CD8-positive, alpha-beta memory T cell (primary cell): ENCODE data around the gene ENOSF1. TPM values are rescaled to one million over a fixed set of nuclear protein-coding genes. Genes with fewer than 3 reads are reported as not detected.

Experiments
- CTCF ChIA-PET: fragments of 350-600 bp; sonication (Branson Sonifier 250); formaldehyde crosslinking; loops from one replicate; lab custom pipeline; 2021; ENCODE audit warnings: antibody characterized with exemption; lab: Charles Lee
- POLR2A ChIA-PET: fragments of 350-600 bp; sonication (Branson Sonifier 250); formaldehyde crosslinking; loops from one replicate; lab custom pipeline; 2021; ENCODE audit warnings: antibody characterized with exemption; lab: Charles Lee
- DNase-seq, 5 donors: peaks; one replicate each; pipeline versions ENCODE4 v3.0.0 to v3.0.0-alpha.2; 2020 to 2022; ENCODE audit warnings: mixed read lengths in 1 of 5
- H3K27ac ChIP-seq: one replicate; pipeline ENCODE4 v1.7.0; 2013; ENCODE audit warnings: low read depth, mild to moderate bottlenecking, low read length, moderate library complexity
- H3K27me3 ChIP-seq: 2 replicates; pipeline ENCODE4 v1.7.0; 2013; ENCODE audit warnings: low read length, mild to moderate bottlenecking; ENCODE audit not compliant: insufficient read depth, poor library complexity, severe bottlenecking
- H3K36me3 ChIP-seq: 2 replicates; pipeline ENCODE4 v1.7.0; 2013; ENCODE audit warnings: mild to moderate bottlenecking, low read length, moderate library complexity; ENCODE audit not compliant: insufficient read depth
- H3K4me1 ChIP-seq: 2 replicates; pipeline ENCODE4 v1.7.0; 2013; ENCODE audit warnings: mild to moderate bottlenecking, low read length, moderate library complexity; ENCODE audit not compliant: insufficient read depth
- H3K4me3 ChIP-seq: 2 replicates; pipeline ENCODE4 v1.7.0; 2013; ENCODE audit warnings: mild to moderate bottlenecking, low read length
- H3K9me3 ChIP-seq: 2 replicates; pipeline ENCODE4 v1.7.0; 2013; ENCODE audit warnings: mild to moderate bottlenecking, low read length
- H3K27ac Mint-ChIP-seq, 8 donors: one replicate each; pipeline ENCODE4 v1.8.0; 2020 to 2021; ENCODE audit warnings: mixed read lengths in 8 of 8, mild to moderate bottlenecking in 6 of 8, inconsistent platforms in 3 of 8, moderate library complexity in 3 of 8
- H3K27me3 Mint-ChIP-seq, 2 donors: one replicate each; pipeline ENCODE4 v1.8.0; 2020 to 2021; ENCODE audit warnings: mixed read lengths in 2 of 2, mild to moderate bottlenecking in 1 of 2, moderate library complexity in 1 of 2
- H3K36me3 Mint-ChIP-seq, 3 donors: one replicate each; pipeline ENCODE4 v1.8.0; 2020 to 2021; ENCODE audit warnings: mixed read lengths in 3 of 3, inconsistent platforms in 1 of 3, mild to moderate bottlenecking in 1 of 3
- H3K4me1 Mint-ChIP-seq, 3 donors: one replicate each; pipeline ENCODE4 v1.8.0; 2020 to 2021; ENCODE audit warnings: mixed read lengths in 3 of 3, inconsistent platforms in 1 of 3, mild to moderate bottlenecking in 1 of 3
- H3K4me3 Mint-ChIP-seq, 7 donors: one replicate each; pipeline ENCODE4 v1.8.0; 2020 to 2021; ENCODE audit warnings: mixed read lengths in 7 of 7, mild to moderate bottlenecking in 6 of 7, moderate library complexity in 4 of 7, inconsistent platforms in 2 of 7
- H3K9me3 Mint-ChIP-seq, 5 donors: one replicate each; pipeline ENCODE4 v1.8.0; 2020 to 2022; ENCODE audit warnings: mixed read lengths in 5 of 5, mild to moderate bottlenecking in 3 of 5, moderate library complexity in 2 of 5, inconsistent platforms in 1 of 5
- polyA plus RNA-seq: library from polyadenylated mRNA; unstranded; fragments of 300-500 nt; fragmentation: Illumina TruSeq; gene quantifications from one replicate; pipeline ENCODE4 v1.2.3, GENCODE V29; 2021
- total RNA-seq, 2 experiments: library from RNA; stranded (reverse); gene quantifications; one replicate each; pipeline ENCODE4 v1.2.3, GENCODE V29; 2021

ENOSF1 gene
- total and polyA plus RNA-seq, 3 experiments from 2014 or later = 13.2 to 50.8 (median 45.9) TPM

- CTCF ChIA-PET = no interaction called here
- POLR2A ChIA-PET = no interaction called here
- Histone ChIP-seq H3K4me1 (peaks cover 12% of the 10 kb centered on the region), H3K4me3 (no peak overlapping the region), H3K9me3 (no peaks in the 10 kb centered on the region), H3K27me3 (no peaks in the 10 kb centered on the region), H3K27ac (no peak overlapping the region), H3K36me3 (peaks cover 13% of the 10 kb centered on the region)
- DNase-seq = no peak
- Mint-ChIP-seq H3K9me3 (no peaks in the 10 kb centered on the region), H3K27me3 (no peaks in the 10 kb centered on the region), H3K4me1 (peaks cover 10 to 14% (median 13%) of the 10 kb centered on the region in 3 donors), H3K27ac (peak overlapping the region in 1 of 8 donors; percentile 35), H3K36me3 (peaks cover 4 to 84% (median 18%) of the 10 kb centered on the region in 3 donors), H3K4me3 (no peak overlapping the region)
Observed at GRCh38 chr18:677951-678381, 34.5 kb downstream of the ENOSF1 start.

GRCh38 chr18:677145-677544, 35.3 kb downstream of the ENOSF1 start:
- H3K36me3 Mint-ChIP-seq = peaks cover 4 to 86% (median 19%) of the 10 kb centered on the region in 3 donors
- H3K27me3 Mint-ChIP-seq = no peaks in the 10 kb centered on the region

GRCh38 chr18:676736-677135, 35.7 kb downstream of the ENOSF1 start:
- no peak for DNase-seq
- POLR2A ChIA-PET = no interaction called here
- Mint-ChIP-seq H3K36me3 (peaks cover 3 to 84% (median 18%) of the 10 kb centered on the region in 3 donors), H3K4me3 (no peak overlapping the region), H3K27me3 (no peaks in the 10 kb centered on the region), H3K4me1 (peaks cover 3 to 5% (median 4%) of the 10 kb centered on the region in 3 donors), H3K27ac (peak overlapping the region in 3 of 8 donors; percentile 4 to 51 (median 51)), H3K9me3 (no peaks in the 10 kb centered on the region)
- Histone ChIP-seq H3K4me3 (no peak overlapping the region), H3K9me3 (no peaks in the 10 kb centered on the region), H3K36me3 (peaks cover 13% of the 10 kb centered on the region), H3K27me3 (no peaks in the 10 kb centered on the region), H3K27ac (no peak overlapping the region), H3K4me1 (peaks cover 4% of the 10 kb centered on the region)
- CTCF ChIA-PET = no interaction called here

More at GRCh38 chr18:677145-677544, 35.3 kb downstream of the ENOSF1 start:
- Mint-ChIP-seq H3K27ac (peak overlapping the region in 3 of 8 donors; percentile 4 to 87 (median 50)), H3K9me3 (no peaks in the 10 kb centered on the region), H3K4me3 (no peak overlapping the region), H3K4me1 (peaks cover 7 to 9% (median 8%) of the 10 kb centered on the region in 3 donors)
- POLR2A ChIA-PET = no interaction called here
- no peaks in the 10 kb centered on the region for H3K9me3 ChIP-seq
- peaks cover 8% of the 10 kb centered on the region for H3K4me1 ChIP-seq
- peaks cover 13% of the 10 kb centered on the region for H3K36me3 ChIP-seq
- no peak overlapping the region for H3K27ac ChIP-seq
- CTCF ChIA-PET = no interaction called here
- no peaks in the 10 kb centered on the region for H3K27me3 ChIP-seq
- DNase-seq = no peak
- no peak overlapping the region for H3K4me3 ChIP-seq

- Mint-ChIP-seq H3K4me3 (no peak overlapping the region), H3K27ac (peak overlapping the region in 2 of 8 donors; percentile 30 to 58), H3K36me3 (peaks cover 0 to 83% (median 18%) of the 10 kb centered on the region in 3 donors), H3K27me3 (no peaks in the 10 kb centered on the region), H3K4me1 (no peaks in the 10 kb centered on the region), H3K9me3 (no peaks in the 10 kb centered on the region)
- no peak for DNase-seq
- CTCF ChIA-PET = no interaction called here
- Histone ChIP-seq H3K9me3 (no peaks in the 10 kb centered on the region), H3K36me3 (peaks cover 13% of the 10 kb centered on the region), H3K4me1 (no peaks in the 10 kb centered on the region), H3K4me3 (no peak overlapping the region), H3K27me3 (no peaks in the 10 kb centered on the region), H3K27ac (no peak overlapping the region)
- POLR2A ChIA-PET = no interaction called here
Observed at GRCh38 chr18:676069-676468, 36.4 kb downstream of the ENOSF1 start.

- Histone ChIP-seq H3K27ac (no peak overlapping the region), H3K27me3 (no peaks in the 10 kb centered on the region), H3K4me3 (no peak overlapping the region), H3K4me1 (no peaks in the 10 kb centered on the region), H3K36me3 (peaks cover 13% of the 10 kb centered on the region), H3K9me3 (no peaks in the 10 kb centered on the region)
- H3K4me1 Mint-ChIP-seq = no peaks in the 10 kb centered on the region
- peak overlapping the region in 3 of 8 donors; percentile 42 to 55 (median 47) for H3K27ac Mint-ChIP-seq
- CTCF ChIA-PET = no interaction called here
- H3K4me3 Mint-ChIP-seq = no peak overlapping the region
- peaks cover 0 to 86% (median 23%) of the 10 kb centered on the region in 3 donors for H3K36me3 Mint-ChIP-seq
- H3K27me3 Mint-ChIP-seq = no peaks in the 10 kb centered on the region
- no peaks in the 10 kb centered on the region for H3K9me3 Mint-ChIP-seq
- POLR2A ChIA-PET = no interaction called here
- no peak for DNase-seq
Observed at GRCh38 chr18:675307-675706, 37.1 kb downstream of the ENOSF1 start.

- Histone ChIP-seq H3K27ac (no peak overlapping the region), H3K27me3 (no peaks in the 10 kb centered on the region), H3K4me3 (no peak overlapping the region), H3K4me1 (no peaks in the 10 kb centered on the region), H3K36me3 (peaks cover 7% of the 10 kb centered on the region), H3K9me3 (no peaks in the 10 kb centered on the region)
- H3K9me3 Mint-ChIP-seq = no peaks in the 10 kb centered on the region
- CTCF ChIA-PET = interaction anchor here (1.6 kb wide), 1 partner anchor 166 kb away, joined by 4 read pairs; no protein-coding TSS in a partner anchor
- no peaks in the 10 kb centered on the region for H3K27me3 Mint-ChIP-seq
- DNase-seq = no peak
- H3K36me3 Mint-ChIP-seq = peaks cover 0 to 83% (median 25%) of the 10 kb centered on the region in 3 donors
- no peak overlapping the region for H3K4me3 Mint-ChIP-seq
- H3K27ac Mint-ChIP-seq = peak overlapping the region in 1 of 8 donors; percentile 5
- POLR2A ChIA-PET = no interaction called here
- no peaks in the 10 kb centered on the region for H3K4me1 Mint-ChIP-seq
Observed at GRCh38 chr18:673769-674168, 38.7 kb downstream of the ENOSF1 start.

GRCh38 chr18:673317-673716, 39.1 kb downstream of the ENOSF1 start:
- no peak overlapping the region for H3K27ac ChIP-seq
- H3K4me1 Mint-ChIP-seq = no peaks in the 10 kb centered on the region
- no peaks in the 10 kb centered on the region for H3K4me1 ChIP-seq
- no peaks in the 10 kb centered on the region for H3K27me3 ChIP-seq
- CTCF ChIA-PET = interaction anchor here (1.6 kb wide), 1 partner anchor 166 kb away, joined by 4 read pairs; no protein-coding TSS in a partner anchor
- no peaks in the 10 kb centered on the region for H3K27me3 Mint-ChIP-seq
- POLR2A ChIA-PET = no interaction called here
- H3K36me3 Mint-ChIP-seq = peaks cover 0 to 83% (median 28%) of the 10 kb centered on the region in 3 donors
- no peak for DNase-seq
- no peaks in the 10 kb centered on the region for H3K9me3 Mint-ChIP-seq
- no peak overlapping the region for H3K4me3 ChIP-seq
- H3K9me3 ChIP-seq = no peaks in the 10 kb centered on the region
- peaks cover 4% of the 10 kb centered on the region for H3K36me3 ChIP-seq
- no peak overlapping the region for H3K27ac Mint-ChIP-seq
- H3K4me3 Mint-ChIP-seq = no peak overlapping the region

- ChIA-PET POLR2A (no interaction called here), CTCF (no interaction called here)
- Histone ChIP-seq H3K4me1 (no peaks in the 10 kb centered on the region), H3K4me3 (no peak overlapping the region), H3K27ac (no peak overlapping the region), H3K9me3 (no peaks in the 10 kb centered on the region), H3K27me3 (no peaks in the 10 kb centered on the region), H3K36me3 (no peaks in the 10 kb centered on the region)
- Mint-ChIP-seq H3K36me3 (peaks cover 0 to 66% (median 22%) of the 10 kb centered on the region in 3 donors), H3K27ac (peak overlapping the region in 3 of 8 donors; percentile 32 to 83 (median 55)), H3K27me3 (no peaks in the 10 kb centered on the region), H3K4me3 (no peak overlapping the region), H3K4me1 (no peaks in the 10 kb centered on the region), H3K9me3 (peaks cover 0 to 2% (median 0%) of the 10 kb centered on the region in 5 donors)
- DNase-seq = no peak
Observed at GRCh38 chr18:671405-671804, 41.0 kb downstream of the ENOSF1 start.
